HTERT RPE-1 (cell line): ENCODE measurements around the gene ANHX.
"Not testable (repeated sequence)": the region's sequence is repeated elsewhere in the genome, so short reads cannot be mapped to it uniquely, and the experiment has no call there.

Experiments
- in situ Hi-C: fragments of 300-500 bp; cut with MboI; formaldehyde crosslinking; loops from 4 replicates; pipeline ENCODE4 v1.14.3; 2020; ENCODE audit warnings: low sequenced_read_pairs

The ANHX gene

DNA sequence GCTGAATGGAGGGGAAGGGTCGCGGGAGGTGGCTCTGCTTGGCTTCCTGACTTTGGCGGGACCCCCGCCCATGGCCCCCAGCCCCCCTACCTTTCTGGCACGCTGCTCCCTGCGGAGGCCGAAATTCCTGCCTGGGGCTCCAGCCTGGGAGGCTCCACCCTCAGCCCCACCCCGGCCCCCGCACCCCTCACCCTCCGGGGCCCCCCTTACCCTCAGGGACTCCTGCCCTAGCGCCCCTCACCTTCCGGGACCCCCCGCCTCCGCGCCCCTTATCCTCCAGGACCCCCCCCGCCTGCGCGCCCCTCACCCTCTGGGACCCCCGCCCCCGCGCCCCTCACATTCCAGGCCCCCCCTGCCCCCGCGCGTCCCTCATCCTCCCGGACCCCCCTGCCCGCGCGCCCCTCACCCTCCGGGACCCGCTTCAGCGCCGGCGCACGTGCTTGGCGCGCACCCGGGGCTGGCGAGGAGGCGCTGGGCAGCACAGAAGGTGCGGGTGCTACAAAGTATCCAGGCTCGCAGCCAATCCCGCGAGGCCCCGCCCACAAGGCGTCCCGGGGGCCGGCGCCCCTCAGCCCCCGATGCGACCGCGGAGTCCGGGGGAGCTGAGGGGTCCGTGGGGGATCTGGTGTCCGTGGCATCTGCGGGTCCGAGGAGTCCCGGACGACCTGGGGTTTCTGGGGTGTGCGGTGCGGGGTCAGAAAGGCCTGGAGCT lies at the start of gene ANHX:
Gene ANHX, minus strand, starts transcription at position 477 of the 712 bp plus-strand sequence. CDS start 1,521 bp downstream, outside the sequence.
- in situ Hi-C loops = no loop called here

DNA sequence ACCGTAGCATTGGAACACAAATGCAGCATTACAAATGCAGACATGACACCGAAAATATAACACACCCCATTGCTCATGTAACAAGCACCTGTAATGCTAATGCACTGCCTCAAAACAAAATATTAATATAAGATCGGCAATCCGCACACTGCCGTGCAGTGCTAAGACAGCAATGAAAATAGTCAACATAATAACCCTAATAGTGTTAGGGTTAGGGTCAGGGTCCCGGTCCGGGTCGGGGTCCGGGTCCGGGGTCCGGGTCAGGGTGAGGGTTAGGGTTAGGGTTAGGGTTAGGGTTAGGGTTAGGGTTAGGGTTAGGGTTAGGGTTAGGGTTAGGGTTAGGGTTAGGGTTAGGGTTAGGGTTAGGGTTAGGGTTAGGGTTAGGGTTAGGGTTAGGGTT lies 29.0 kb upstream of the ANHX start:
- in situ Hi-C loops = not testable (repeated sequence)

DNA sequence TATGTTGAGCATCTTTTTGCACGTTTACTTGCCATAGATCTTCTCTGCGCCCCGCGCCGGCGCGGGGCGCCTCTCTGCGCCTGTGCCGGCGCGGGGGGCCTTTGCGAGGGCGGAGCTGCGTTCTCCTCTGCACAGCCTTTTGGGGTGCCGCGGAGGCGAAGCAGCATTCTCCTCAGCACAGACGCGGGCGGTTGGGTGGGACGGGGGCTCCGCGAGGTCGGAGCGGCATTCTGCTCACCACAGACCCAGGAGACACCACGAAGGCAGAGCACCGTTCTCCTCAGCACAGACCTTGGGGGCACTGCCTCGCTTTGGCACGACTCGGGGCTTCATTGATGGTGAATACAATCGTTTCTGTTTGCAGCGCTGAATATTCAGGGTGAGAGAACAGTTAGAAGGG lies 28.5 kb upstream of the ANHX start:
- in situ Hi-C loops = no loop called here

DNA sequence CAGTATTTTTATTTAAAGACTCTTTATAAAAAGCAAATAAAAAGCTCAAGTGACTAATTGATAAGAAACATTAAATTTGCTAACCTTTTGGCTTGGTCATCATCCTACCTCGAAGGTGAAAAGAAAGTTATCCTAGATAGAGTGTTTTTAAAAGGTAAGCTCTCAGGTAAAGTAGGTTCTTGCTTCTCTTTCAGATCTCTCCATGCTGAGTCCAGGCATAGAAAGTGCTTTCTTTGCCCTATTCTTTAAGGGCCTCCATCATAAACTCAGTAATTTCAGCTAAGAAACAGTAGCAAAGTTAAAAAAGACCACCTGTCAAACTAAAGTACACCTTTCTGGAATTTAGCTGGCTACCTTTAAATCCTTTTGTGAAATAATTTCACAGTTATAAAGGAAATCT lies 20.6 kb upstream of the ANHX start:
- in situ Hi-C loops = no loop called here

DNA sequence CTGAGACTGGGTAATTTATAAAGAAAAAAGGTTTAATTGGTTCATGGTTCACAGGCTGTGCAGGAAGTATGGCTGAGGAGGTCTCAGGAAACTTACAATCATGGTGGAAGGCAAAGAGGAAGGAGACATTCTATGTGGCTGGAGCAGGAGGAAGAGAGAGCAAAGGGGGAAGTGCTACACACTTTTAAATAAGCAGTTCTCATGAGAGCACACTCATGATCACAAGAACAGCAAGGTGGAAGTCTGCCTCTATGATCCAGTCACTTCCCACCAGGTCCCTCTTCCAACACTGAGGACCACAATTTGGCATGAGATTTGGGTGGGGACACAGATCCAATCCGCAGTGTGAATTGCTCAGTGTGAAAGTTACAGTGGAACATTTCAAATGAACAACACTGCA lies 20.2 kb upstream of the ANHX start:
- in situ Hi-C loops = not testable (repeated sequence)

DNA sequence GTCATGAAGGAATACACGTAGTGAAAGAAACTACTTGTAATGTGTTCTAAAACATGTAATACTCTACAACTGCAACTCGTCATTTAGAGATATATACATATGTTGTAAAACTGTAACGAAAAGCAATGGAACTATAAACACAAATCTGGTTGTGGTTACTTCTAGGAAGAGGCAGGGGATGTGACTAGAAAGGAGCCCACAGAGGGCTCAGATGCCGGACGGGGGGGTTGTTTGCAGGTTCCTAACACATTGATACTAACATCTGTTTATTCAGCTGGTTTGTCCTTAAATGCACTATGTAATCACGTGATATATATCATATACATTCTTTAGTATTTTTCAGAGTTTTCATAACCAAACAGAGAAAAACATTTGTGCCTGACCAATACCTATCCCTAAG lies 16.1 kb upstream of the ANHX start:
- in situ Hi-C loops = no loop called here

DNA sequence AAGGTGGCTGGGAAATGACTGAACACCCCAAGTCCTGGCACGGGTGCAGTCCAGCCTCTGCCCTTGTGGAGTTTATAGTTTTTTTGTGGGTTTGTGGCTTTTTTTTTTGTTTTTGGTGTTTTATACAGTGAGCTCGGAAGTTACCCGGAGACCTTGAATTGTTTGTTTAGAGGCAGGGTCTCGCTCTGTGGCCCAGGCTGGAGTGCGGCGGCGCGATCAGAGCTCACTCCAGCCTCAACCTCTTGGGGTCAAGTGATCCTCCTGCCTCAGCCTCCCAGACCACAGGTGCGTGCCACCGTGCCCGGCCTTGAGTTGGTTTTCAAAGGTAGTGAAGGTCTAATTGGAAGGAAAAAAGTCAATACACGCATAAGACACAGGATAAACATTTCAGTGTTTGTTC lies 879 bp upstream of the ANHX start:
- in situ Hi-C loops = no loop called here

DNA sequence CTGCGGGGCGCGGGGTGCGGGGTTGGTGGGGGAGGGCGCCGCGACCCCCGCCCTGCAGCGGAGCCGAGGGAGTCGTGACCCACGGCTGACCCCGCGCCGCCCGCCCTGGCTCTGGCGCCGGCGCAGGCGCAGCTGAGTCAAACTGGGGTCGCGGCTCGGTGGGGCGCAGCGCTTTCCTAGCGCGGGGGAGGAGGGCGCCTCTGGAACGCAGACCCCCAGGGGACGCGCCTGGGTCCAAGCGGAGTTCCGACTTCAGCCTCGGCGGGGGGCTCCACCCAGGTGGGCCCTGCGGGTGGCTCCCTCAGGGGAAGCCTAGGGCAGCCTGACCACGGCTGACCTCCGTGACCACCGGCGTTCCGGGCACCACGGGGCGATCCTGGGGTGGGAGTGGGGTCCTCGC lies 467 bp upstream of the ANHX start:
- in situ Hi-C loops = no loop called here

DNA sequence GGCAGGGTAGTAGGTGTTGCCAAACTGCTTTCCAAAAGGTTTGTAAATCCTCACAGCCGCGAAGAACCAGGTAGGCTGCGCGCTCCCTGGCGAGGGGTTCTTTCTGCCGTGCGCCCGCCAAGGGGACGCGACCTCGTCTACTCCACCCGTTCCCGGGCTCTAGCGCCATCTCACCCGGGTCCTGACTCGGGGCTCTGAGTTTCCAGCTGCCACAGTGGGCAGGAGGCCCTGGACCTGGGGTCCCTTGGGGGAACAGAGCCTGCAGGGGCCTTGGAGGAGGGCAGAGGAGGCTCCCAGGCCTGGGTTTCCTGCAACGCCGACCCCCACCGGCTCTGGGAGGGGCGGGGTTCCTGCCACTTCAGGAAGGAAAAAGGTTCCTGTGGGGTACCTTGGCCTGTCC lies 706 bp downstream of the ANHX start:
- in situ Hi-C loops = no loop called here

DNA sequence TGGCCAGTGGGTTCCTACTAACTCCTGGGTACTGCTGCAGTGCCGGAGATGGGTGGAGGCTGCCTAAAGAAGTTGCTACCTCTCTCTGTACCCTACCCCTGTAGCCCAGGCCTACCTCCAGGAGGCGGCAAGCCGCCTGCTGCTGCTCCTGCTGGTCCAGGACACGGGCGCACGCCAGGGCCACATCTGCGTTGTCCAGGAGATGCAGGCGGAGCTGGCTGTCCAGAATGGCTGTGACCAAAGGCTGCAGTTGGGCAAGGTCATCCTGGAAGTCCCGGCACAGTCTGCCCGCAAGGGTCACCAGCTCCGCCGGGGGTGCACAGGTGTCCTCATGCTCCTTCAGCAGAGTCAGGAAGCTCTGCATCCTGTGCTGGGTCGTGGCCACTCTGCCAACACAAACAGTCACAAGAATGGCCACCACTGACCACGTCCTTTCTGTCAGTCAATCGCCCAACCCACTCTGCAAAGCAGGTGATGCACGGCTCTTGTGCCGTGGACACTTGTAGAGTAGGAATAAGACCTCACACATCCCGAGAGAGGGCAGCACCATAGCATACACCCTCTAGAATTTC lies 1.6 kb downstream of the ANHX start:
- in situ Hi-C loops = no loop called here

DNA sequence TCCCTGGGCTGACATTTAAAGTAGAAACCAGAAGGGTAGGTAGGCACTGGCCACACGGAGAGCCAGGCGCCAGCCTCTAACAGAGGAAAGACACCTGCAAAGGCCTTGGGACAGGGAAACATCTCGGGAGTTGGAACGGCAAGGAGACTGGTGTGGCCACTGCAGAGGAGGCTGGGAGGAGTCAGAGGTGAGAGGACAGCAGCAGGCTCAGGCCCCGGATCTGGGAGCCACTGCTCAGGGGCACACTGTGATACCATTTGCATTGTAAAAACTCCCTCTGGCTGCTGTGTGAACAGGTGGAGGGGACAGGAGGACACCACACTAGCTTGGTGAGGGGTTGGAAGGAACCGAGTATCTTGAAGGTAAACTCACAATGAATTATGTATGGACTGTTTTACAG lies 2.7 kb downstream of the ANHX start:
- in situ Hi-C loops = no loop called here

DNA sequence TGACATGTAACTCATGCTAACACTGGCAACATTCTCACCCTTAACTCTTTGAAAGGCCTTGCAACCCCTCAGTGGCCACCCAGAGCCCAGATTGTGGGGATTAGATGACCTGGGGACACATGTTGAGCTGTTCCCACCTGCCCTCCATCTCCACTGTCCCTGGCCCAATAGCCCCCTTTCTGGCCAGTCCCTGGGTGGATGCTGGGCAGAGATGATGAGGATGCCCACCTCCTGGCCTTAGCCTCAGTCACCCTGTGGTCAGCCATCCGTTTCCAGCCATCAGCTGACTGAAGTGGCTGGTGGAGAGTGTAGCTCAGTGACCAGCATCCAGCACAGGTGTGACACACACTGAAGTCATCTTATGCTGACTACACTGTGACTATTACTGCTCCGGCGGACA lies 4.7 kb downstream of the ANHX start:
- in situ Hi-C loops = no loop called here

DNA sequence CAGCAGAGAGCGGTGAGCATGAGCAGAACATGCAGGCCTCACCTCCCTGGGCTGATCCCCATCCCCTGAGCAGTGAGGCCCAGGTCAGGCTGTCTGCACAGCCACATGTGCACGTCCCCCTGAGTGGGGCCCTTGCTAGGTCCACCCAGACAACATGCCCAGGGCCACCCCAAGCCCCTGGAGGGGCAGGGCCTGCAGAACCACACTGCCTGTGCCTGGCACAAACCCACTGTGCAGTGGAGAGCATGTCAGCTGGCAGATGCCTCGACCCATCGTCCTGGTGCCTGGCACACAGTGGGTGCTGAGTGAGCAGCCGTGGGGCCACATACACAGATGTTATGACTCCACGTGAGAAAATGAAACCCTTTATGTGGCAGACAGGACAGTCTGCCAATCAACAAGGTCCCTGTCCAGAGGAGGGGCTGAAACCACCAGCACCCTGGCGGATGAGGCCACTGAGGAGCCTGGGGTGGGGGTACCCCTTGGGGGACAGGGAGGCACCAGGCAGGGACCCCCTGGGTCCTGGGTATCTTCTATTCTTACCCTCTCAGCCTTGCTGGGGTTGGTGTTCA lies 8.3 kb downstream of the ANHX start:
- in situ Hi-C loops = no loop called here

DNA sequence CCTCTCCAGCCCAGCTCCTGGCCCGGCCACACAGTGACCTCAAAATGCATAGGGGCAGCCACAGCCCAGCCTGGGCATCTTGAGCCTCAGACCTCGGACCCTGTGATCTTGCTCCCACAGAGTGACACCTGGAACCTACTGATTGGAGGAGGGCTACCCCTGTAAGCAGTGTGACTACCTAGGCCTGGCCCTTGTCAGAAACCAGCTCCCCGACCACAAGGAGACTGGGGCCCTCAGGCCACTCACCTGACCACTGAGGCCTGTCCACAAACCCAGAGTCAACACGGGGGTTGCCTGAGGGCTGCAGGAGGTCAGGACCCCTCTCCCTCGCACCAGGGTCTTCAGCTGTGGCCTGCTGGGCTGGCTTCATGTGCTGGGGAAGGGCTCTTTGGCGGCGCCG lies 9.0 kb downstream of the ANHX start:
- in situ Hi-C loops = no loop called here

DNA sequence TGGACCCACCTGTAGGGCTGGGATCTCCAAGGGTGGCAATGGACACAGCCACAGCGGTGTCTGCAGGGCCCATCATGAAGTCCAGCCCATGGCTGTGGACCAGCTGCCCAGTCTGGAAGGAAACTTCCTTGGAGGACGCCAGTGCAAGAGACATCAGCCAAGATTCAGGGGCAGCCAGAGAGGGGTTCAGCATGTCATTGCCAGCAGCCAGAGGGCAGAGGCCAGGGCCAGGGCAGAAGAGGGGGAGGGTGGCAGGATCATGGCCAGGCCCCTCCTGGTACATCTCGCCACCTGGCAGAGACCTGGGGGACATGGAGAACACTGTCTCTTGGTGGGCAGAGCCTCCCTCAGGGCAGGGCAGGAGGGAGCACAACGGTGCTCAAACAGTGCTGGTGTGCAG lies 10.2 kb downstream of the ANHX start:
- in situ Hi-C loops = no loop called here

DNA sequence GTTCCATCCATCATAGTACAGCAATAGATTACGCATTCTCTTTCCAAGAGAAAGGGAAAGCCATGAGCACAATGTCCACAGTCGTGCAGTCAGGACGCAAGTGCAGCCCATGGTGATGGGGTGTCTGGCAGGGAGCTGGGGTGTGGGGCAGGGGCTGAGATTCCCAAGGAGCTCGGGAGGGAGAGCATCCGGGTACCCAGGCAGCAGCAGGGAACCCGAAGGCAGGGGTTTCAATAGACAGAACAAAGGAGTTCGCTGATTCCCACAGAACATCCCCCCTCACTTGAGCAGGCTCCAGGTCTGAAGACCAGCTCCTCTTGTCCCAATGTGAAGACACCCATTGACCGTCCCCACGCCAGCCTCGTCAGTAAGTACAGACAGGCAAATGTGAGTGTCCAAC lies 13.5 kb downstream of the ANHX start:
- in situ Hi-C loops = no loop called here

DNA sequence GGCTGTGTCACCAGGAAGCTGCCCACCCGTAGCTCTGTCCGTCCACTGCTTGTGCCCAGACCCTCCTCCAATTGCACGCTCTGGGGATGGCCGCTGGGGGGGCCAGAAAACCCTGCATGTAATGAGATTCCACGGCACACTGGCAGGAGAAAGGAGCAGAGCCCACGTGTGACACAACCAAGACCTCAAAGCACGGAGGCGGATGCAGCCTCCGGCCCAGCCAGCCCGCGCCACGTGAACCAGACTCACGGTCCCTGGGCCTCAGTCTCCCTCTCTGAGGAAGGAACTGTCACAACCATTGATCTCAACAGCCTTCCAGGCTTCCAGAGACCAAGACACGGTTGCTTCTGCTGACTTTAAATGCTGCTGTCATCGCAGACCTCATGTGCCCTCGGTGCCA lies 14.4 kb downstream of the ANHX start:
- in situ Hi-C loops = no loop called here

DNA sequence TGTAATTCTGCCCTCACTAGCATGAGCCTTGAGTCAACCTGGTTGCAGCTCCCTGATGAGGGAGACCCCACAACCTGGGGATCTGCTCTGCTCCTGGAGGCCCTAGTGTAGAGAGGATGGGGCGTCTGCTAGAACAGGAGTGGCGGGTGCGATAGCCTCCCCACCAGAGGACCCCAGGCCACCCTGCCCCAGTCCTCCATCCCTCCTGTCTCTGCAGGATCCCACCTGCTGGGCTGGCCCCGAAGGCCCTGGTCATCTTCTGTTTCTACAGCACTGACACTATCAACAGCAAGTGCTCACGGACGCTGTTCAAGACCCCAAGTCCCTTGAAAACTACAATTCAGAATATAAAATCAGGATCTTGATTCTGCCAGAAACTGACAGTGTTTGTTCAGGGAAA lies 15.2 kb downstream of the ANHX start:
- in situ Hi-C loops = no loop called here

DNA sequence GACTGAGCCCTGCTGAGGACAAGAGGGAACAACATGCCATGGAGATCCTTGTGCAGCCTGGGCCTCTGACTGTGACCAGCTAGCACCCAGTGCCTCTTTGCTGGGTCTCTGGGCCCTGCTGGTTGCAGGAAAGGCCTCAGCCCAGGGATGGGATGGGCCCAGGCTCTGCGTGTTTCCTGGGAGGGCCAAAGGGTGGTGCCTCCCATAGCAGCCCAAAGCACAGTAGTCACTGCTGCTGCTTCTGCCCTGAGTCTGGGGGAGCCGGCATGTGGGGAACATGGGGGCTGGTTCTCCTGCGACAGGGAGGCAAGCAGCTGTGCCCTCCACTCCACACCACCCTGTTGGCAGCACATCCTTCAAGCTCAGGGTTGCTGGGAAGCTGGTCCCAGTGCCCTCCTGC lies 18.5 kb downstream of the ANHX start:
- in situ Hi-C loops = no loop called here

DNA sequence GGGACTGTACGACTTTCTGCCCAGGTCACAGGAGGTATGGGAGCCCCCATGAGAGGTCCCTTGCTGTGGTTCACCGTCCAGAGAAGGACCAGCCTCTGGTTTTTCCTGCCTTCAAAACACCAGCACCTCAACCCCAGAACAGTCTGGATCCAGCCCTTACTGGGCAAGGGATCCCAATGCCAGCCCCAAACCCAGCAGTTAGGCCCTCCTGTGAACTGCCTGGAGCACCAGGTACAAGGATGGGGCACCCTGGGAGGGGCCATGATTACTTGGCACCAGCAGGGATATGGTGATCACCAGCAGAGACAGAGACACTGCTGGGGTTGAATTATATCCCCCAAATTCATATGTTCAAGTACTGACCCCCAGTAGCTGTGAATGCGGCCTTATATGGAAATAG lies 20.0 kb downstream of the ANHX start:
- in situ Hi-C loops = no loop called here

DNA sequence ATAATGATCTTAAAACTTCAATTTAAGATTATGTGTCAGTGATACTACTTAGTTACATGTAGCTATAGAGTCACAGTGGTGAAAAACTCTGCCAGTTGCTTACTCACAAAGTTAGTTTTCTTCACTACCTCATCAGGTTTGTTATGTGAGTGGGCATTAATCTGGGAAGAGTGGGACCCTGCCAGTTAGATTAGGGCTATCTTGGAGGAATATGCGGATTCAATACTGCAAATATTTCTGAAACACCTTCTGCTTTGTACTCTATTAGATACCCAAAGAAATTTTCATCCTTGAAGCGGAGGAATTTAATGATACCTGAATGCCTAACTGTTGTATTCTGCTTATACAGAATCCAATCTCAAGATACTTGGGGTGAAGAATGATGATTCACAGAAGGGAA lies 29.3 kb downstream of the ANHX start:
- in situ Hi-C loops = no loop called here

DNA sequence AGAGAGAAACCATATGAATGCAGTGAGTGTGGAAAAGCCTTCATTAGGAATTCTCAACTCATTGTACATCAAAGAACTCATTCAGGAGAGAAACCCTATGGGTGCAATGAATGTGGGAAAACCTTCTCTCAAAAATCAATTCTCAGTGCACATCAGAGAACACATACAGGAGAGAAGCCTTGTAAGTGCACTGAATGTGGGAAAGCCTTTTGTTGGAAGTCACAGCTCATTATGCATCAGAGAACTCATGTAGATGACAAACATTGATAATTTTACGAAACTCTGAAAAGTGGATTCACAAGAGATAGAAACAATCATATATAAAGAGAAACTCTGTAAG lies 31.4 kb downstream of the ANHX start:
- in situ Hi-C loops = no loop called here
